ENCODE results near the gene ADAD2. TPM values are rescaled to one million over a fixed set of nuclear protein-coding genes. Genes with fewer than 3 reads are reported as not detected.

ADAD2 gene
- total RNA-seq, 1 donor from 2014 or later: not detected

Other genes starting within 250 kb of the ADAD2 start
- gene OSGIN1, start 237.9 kb upstream of the ADAD2 start, total RNA-seq (ENCODE audit: unreplicated experiment): not detected
- gene NECAB2, start 222.9 kb upstream of the ADAD2 start, total RNA-seq (ENCODE audit: unreplicated experiment): 112 TPM
- not detected for gene SLC38A8, start 148.4 kb upstream of the ADAD2 start, total RNA-seq (ENCODE audit: unreplicated experiment)
- 105 TPM for gene MBTPS1, start 74.2 kb upstream of the ADAD2 start, total RNA-seq (ENCODE audit: unreplicated experiment)
- 81.7 TPM for gene HSDL1, start 46.0 kb upstream of the ADAD2 start, total RNA-seq (ENCODE audit: unreplicated experiment)
- gene DNAAF1, start 45.8 kb upstream of the ADAD2 start, total RNA-seq (ENCODE audit: unreplicated experiment): 0.56 TPM
- 74.7 TPM for gene TAF1C, start 4.1 kb upstream of the ADAD2 start, total RNA-seq (ENCODE audit: unreplicated experiment)
- not detected for gene KCNG4, start 48.9 kb downstream of the ADAD2 start, total RNA-seq (ENCODE audit: unreplicated experiment)
- gene WFDC1, start 103.7 kb downstream of the ADAD2 start, total RNA-seq (ENCODE audit: unreplicated experiment): 0.93 TPM
- not detected for gene ATP2C2, start 177.4 kb downstream of the ADAD2 start, total RNA-seq (ENCODE audit: unreplicated experiment)

Data from glutamatergic neuron (in vitro differentiated cells).